Embryonic facial prominence (tissue), 1 donor: ENCODE results near the gene G6PD.

Experiments used
- DNase-seq: peaks from one replicate; pipeline ENCODE4 v3.0.0-alpha.2; 2016; ENCODE audit errors: extremely low spot score

Gene G6PD

DNA sequence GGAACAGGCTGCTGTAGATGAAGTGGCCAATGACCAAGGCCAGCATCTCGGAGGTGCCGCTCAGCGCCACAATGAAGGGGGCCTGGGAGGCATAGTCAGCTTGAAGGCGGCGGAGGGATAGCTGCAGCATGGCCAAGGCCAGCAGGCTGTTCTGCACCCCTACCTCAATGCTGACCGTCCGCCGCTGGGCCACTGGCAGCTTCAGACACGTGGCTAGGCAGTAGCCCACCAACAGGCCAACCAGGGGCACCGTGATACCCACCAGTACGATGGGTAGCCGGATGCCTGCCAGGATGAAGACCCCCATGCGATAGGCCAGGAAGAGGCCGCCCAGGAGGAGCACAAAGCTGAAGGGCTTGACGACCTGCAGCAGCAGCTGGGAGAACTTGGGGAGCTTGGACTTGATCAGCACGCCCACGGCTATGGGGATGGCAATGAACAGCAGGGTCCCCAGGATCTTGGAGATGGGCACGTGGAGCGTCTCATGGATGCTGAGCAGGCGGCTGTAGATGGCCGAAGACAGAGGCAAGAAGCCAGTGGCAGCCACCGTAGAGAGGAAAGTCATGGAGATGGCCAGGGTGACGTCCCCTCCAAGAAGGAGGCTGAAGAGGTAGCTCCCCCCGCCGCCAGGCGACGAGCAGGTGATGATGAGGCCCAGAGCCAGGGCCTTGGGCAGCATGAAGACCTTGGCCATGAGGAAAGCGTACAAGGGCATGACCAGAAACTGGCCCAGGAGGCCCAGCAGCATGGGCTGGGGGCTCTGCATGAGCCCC, 58.9 kb downstream of the G6PD start:
- no peak for DNase-seq

DNA sequence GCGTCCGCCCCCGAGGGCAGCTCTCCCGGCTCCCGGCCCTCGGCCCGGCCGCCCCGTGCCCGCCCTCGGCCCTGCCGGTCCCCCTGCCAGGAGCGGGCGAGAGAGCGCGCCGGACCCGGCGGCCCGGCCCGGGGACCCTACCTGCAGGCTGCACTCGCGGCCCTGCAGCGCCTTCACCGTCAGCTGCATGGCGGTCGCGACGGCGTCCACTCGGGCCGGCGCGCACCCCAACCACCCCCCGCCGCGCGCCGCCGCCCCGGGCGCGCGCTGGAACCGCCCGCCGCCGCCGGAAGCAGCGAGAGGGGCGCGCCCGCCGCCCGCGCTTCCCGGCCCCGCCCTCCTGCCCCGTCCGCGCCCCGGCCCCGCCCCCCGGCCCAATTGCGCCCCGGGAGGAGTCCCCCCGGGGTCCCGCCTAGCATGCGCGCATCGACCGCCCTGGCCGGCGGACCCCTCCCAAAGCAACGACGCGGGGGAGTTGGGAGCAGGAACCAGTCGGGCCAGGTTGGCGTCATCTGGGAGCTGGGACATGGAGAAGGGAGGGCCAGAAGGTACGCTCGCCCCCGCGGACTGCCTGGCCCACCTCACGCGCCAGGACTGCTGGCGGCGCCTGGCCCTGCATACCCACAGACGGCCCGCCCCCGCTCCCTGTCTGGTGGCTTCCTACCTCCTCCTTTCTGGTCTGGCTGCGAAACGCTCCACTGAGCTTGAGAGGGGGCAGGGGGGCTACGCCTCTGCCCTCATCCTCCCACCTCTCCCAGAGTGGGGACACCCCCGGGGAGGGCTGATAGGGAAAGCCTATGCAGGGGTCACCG, 60.0 kb downstream of the G6PD start, which contains the start of gene UBL4A:
Gene UBL4A, minus strand, starts transcription at position 220 of the 812 bp plus-strand sequence. Its CDS starts 31 bp downstream, at position 189.
- peak; percentile 16 for DNase-seq

DNA sequence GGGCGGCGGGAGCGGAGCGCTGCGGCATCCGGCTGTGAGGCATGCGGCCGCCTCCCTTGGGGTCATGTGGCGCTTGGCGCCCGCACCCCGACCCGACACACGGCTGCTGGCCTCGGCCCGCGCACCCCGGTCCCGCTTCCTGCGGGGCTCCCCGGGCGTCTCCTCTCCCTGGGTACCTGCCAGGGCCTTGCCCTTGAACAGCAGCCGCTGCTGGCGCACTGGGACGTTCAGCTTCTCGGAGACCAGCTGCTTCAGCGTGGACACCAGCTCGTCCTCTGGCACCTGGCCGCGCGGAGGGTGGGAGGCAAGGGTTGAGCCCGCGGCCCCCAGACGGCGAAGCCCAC, 60.6 kb downstream of the G6PD start:
- DNase-seq: no peak

DNA sequence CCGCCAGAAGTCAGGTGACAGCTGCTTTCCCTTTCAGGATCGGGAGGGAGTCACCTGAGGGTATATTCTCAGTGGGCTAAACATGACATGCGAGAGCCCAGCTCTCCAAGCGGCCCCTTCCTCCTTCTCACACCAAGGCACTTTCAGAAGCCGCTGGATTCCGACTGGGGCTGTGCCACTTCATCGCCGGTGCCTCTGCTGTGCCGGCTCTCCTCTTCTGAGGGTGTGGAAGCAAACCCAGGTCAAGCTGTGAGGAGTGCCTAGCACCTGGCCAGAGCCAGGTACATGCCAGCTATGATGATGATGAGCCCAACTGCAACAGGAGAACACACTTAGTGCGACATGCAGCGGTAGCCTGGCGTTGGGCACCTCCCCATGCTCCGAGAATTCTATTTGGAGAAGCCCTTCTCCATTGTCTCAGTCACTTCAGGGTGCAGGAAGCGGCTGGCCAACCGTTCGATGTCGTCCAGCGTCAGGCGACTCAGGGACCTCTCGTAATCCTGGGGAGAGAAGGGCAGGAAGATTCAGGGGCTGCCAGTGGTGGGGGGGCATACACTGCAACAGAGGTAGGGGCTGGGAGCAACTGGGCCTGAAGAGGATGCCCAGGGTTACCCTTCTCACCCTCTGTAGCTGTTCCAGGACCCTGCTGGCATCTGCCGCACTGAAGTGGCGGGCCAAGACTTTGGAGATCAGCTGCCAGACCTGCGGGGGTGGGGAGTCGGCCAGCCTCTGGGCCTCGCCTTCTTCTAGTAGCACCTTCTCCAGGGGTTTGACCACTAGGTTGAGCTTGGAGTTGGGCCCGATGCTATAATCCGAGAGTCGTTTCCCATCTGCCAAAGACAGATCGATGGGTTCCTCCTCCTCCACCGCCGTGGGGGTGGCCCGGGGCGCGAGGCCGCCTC, 61.2 kb downstream of the G6PD start:
- no peak for DNase-seq

DNA sequence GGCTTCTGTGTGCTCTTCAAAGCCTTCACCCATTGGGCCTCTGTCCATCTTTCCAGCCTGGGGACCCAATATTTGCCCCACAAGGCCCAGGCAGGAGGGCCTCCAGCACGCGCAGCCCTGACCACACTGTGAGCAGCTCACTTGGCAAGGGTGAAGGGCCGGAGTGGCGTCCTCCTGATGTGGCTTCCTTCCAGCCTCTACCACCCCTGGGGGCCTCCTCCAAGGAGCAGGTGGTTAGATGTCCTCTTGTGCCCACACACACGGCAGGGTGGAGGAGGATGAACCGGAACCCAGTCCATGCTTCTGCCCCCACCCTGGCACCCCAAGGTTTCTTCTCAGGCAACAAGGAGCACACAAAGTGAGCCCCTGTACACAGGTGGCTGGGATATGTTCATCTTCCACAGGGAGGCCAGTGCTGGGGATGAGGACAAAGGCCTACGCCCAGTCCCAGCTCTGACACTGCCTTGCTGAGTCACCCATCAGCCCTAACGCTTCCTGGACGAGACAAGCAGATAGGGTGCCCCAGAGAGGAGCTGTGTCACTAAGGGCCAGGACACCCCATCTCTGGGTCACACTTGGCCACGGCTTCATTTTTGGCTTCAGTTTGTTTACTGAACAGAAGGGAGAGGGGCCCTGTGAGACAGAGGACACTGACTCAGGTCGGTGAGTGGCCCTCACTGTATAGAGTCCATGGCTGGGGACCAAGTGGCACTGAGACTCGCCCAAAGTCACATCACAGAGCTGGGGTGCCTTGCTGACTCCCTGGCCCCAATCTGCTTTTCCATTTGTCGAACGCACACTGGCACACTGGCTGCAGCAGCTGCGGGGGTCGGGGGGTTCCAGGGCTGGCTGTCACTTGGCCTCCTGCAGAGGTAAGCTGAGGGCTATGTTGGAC, 62.1 kb downstream of the G6PD start:
- no peak for DNase-seq

DNA sequence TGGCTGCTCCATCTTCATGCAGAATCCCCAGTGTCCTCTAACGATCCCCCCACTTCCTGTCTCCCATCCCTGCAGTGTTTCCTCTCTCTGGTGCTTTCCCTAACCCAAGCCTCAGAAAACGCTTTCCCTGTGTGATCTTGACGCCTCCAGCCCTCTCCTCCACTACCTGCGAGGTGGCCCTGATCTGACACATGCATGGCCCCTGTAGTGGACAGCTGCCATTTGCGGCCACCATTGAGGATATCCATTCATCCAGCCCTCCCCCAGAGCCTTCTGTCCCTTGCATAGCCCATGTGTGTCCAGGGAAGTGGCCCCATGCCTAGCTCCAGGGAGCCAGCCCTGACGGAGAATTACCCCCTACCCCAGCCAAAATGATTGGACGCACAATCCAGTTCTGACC, 63.3 kb downstream of the G6PD start:
- DNase-seq: no peak

DNA sequence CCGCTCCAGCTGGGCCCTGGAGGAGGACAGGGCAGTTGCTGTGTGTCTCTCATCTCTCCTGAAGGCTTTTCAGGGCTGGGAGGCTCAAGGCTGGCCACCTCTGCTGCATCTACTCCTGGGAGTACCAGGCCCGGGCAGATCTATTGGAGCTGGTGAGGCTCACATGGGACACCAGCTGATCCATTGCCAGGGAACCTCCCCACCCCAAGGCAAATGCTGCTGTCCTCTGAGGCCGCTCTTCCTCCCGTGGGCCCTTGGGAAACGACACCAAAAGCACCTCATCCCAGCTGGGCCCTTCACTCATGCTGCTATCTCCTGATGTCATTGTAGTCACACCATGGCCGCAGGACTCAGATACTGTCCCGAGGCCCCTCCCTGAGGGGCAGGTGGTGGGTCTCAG, 63.9 kb downstream of the G6PD start:
- no peak for DNase-seq

DNA sequence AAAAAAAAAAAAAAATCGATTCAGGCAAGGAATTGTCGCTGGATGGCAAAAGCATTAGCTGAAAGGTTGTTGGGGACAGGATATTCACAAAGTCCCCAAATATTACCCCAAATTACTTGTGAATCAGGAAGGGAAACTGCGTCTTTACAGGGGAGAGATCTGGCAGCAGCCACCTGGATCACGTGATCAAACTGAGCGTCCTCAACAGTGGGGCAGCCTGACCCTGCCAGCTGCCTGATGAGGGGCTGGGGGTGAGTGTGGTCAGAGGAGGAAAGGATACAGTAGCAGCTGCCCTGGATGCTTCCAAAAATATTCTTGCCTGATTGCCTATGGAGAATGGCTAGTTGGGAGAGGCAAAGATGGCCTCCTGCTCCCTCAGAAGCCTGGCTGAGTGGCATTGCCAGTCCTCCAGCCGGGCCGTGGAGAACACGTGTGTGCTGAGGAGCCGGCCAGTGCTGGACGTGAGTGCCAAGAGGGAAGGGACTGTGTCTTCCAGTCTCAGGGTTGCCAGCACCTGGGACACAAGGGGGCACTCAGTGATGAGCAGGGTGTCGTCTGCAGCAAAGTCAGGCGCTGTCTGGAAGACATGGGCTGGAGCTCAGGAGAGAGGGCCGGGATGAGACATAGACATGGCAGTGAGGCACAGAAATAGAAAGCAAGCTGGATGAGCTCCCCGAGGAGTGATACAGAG, 64.6 kb downstream of the G6PD start:
- DNase-seq: no peak
